ENCODE data around the gene ANKS3.

GRCh38 chr16:4649744-4650442 is 84.2 kb downstream of the ANKS3 start:
- no peak for TF ChIP-seq EZH2phosphoT487 (IDR thresholded peaks at IDR 0.05; ENCODE audit: borderline replicate concordance, low read depth)
- no peak for TF ChIP-seq CTCF (IDR thresholded peaks at IDR 0.05)
- TF ChIP-seq POLR2AphosphoS5 (IDR thresholded peaks at IDR 0.05; ENCODE audit: low read depth, low read length), result no peak
- TF ChIP-seq ELF1 (IDR thresholded peaks at IDR 0.05), result no peak
- TF ChIP-seq JUND (IDR thresholded peaks at IDR 0.05), result no peak
- TF ChIP-seq SMC3 (IDR thresholded peaks at IDR 0.05; ENCODE audit: low read depth, low read length), result no peak
